B cell (primary cell): ENCODE data around the gene GNAS.

Source experiments
- EZH2 ChIP-seq: IDR thresholded peaks from 2 replicates; pipeline ENCODE4 v1.6.1; 2012; ENCODE audit warnings: borderline replicate concordance, low read depth, mild to moderate bottlenecking, moderate library complexity, low read length; ENCODE audit not compliant: insufficient read depth, poor library complexity, severe bottlenecking
- TF ChIP-seq, protein P1 (sequence below): fragments of 200-600 bp; IDR thresholded peaks from one replicate; pipeline ENCODE4 v1.8.0; 2022; ENCODE audit warnings: antibody characterized with exemption, mild to moderate bottlenecking

DNA sequence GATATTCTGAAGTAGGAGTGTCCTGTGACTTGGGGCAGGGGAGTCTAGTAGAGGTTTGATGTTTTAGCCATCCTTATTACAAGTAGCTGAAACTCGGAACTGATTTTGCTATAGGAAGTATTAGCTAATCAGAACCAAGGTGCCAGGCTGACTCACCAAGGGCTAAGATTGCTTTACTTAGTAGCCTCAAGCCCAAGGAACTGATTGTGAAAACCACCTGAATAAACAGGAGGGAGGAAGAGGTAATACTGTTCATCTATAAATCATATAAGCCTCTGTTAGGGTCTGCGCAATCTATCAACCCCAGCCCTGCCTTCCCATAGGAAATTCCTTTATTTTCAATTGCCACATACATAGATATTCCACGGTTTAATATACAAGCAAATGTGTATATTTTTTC, 54.4 kb downstream of the GNAS start:
- TF ChIP-seq, protein P1, sequence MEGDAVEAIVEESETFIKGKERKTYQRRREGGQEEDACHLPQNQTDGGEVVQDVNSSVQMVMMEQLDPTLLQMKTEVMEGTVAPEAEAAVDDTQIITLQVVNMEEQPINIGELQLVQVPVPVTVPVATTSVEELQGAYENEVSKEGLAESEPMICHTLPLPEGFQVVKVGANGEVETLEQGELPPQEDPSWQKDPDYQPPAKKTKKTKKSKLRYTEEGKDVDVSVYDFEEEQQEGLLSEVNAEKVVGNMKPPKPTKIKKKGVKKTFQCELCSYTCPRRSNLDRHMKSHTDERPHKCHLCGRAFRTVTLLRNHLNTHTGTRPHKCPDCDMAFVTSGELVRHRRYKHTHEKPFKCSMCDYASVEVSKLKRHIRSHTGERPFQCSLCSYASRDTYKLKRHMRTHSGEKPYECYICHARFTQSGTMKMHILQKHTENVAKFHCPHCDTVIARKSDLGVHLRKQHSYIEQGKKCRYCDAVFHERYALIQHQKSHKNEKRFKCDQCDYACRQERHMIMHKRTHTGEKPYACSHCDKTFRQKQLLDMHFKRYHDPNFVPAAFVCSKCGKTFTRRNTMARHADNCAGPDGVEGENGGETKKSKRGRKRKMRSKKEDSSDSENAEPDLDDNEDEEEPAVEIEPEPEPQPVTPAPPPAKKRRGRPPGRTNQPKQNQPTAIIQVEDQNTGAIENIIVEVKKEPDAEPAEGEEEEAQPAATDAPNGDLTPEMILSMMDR, result no peak
- no peak for TF ChIP-seq EZH2
